Gastrocnemius medialis (tissue), 4 donors: ENCODE results near the gene SLC12A2. TPM values are rescaled to one million over a fixed set of nuclear protein-coding genes. Genes with fewer than 3 reads are reported as not detected.

Experiments used
- ATAC-seq, 2 donors: fragments of 150-250 bp; one replicate each; pipeline ENCODE4 v1.9.1; 2016
- DNase-seq, 2 donors: peaks; one replicate each; pipeline ENCODE4 v3.0.0-alpha.2; 2019
- H3K27ac ChIP-seq, 4 donors: fragments of 200-600 bp; sonication (generic); 1 replicate in 1 of 4; 2 replicates in 3 of 4; pipeline ENCODE4 v1.5.1; 2016 to 2018; ENCODE audit warnings: mild to moderate bottlenecking in 2 of 4, moderate library complexity in 1 of 4
- H3K27me3 ChIP-seq, 3 donors: fragments of 200-600 bp; sonication (generic) in 2 of 3; 1 replicate in 1 of 3; 2 replicates in 2 of 3; pipeline versions ENCODE4 v1.5.1 to v1.6.0; 2016 to 2019; ENCODE audit warnings: mild to moderate bottlenecking in 1 of 3, moderate library complexity in 1 of 3
- H3K36me3 ChIP-seq, 2 donors: fragments of 200-600 bp; sonication (generic) in 1 of 2; one replicate each; pipeline ENCODE4 v1.5.1; 2017 to 2018
- H3K4me1 ChIP-seq, 2 donors: fragments of 200-600 bp; sonication (generic) in 1 of 2; one replicate each; pipeline ENCODE4 v1.5.1; 2016 to 2017; ENCODE audit warnings: mild to moderate bottlenecking in 2 of 2
- H3K4me3 ChIP-seq, 4 donors: fragments of 200-600 bp; sonication (generic) in 3 of 4; 1 replicate in 1 of 4; 2 replicates in 3 of 4; pipeline ENCODE4 v1.5.1; 2016 to 2019; ENCODE audit warnings: mild to moderate bottlenecking in 2 of 4
- H3K9me3 ChIP-seq, 3 donors: fragments of 200-600 bp; sonication (generic) in 2 of 3; 1 replicate in 1 of 3; 2 replicates in 2 of 3; pipeline ENCODE4 v1.5.1; 2016 to 2019
- CTCF ChIP-seq, 5 experiments: fragments of 450-650 bp in 3 of 5; fragments of 200-600 bp in 2 of 5; sonication (generic) in 2 of 5; IDR thresholded peaks in 4 of 5; conservative IDR thresholded peaks in 1 of 5; 1 replicate in 4 of 5; 2 replicates in 1 of 5; pipeline ENCODE4 v1.5.1; 2016 to 2019; ENCODE audit warnings: antibody characterized with exemption in 5 of 5, mild to moderate bottlenecking in 3 of 5, moderate library complexity in 3 of 5
- POLR2A ChIP-seq, 2 donors: fragments of 450-650 bp; IDR thresholded peaks; one replicate each; pipeline ENCODE4 v1.6.1; 2017; ENCODE audit warnings: antibody characterized with exemption in 2 of 2, mild to moderate bottlenecking in 2 of 2, moderate library complexity in 2 of 2
- in situ Hi-C, 4 donors: fragments of 200-750 bp; cut with MboI; loops; one replicate each; pipeline versions ENCODE4 v1.15.0 to v1.8.0; 2017; ENCODE audit warnings: low sequenced_read_pairs in 4 of 4
- intact Hi-C: fragments of 100-400 bp; cut with DNase I; formaldehyde crosslinking; loops from one replicate; pipeline ENCODE4 v1.15.1; 2023; ENCODE audit warnings: low total_unique reads
- total RNA-seq, 4 donors: library from RNA; depleted of rRNA; stranded (reverse); fragments of >200 nt; gene quantifications; one replicate each; pipeline versions ENCODE4 v1.1.0 to v1.2.3, GENCODE V29; 2016

The SLC12A2 gene
- total RNA-seq, 4 donors from 2014 or later: 11.6 to 21.0 (median 17.2) TPM

DNA sequence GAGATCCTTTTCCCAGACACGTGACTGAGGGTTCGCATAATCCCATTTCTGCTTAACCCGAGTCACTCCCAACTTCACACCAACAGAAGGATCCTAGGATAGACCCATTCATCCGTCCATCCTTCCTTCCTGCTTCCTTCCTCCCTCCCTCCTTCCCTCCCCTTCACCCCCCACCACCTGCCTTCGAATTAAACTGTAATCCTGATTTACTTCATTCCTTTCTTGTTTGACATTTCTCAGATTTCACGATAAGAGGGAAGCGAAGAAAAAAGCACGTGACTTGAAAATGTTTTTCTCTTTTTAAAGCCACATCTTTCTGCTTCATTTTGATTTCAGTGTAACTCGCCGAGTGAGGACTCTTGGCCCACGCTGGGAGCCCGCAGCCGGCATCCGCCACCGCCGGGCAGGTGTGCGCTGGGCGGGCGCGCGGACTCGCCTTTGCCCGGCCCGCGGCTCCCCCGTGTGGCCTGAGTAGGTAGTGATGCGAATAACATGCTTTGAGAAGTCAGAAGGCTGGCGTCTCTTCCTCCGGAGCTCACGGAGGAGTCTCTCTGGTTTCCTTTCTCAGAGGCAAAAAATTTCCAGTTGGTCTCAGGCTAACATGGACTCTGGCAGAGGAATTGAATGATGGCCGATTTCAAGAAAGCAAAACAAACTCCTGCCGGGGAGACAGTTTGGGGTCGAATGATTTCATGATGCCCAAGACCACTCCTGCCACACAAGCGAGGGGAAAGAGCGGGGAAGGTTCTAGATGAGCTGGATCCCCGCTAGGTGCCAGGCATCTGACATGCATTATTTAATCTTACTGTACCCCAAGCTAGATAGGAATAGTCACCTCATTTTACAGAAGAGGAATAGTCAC, 117.7 kb downstream of the SLC12A2 start:
- Histone ChIP-seq H3K27ac (peak overlapping the region in 2 of 4 donors; percentile 87 to 88), H3K27me3 (no peaks in the 10 kb centered on the region), H3K36me3 (no peaks in the 10 kb centered on the region), H3K4me3 (peak overlapping the region in 3 of 4 donors; percentile 24 to 50 (median 41)), H3K9me3 (no peaks in the 10 kb centered on the region), H3K4me1 (peaks cover 34 to 39% of the 10 kb centered on the region in 2 donors)
- ATAC-seq: peak; percentile 14 to 45
- peak; percentile 53 to 71 for DNase-seq
- intact Hi-C loops (loop anchor here (1.0 to 5.0 kb wide), 4 partner anchors 118 to 637 kb away; partner anchors contain the start of gene SLC12A2), in situ Hi-C loops (loop anchor here (5.0 to 25.0 kb wide), 5 partner anchors 444 to 1561 kb away; no protein-coding TSS in a partner anchor)
- no peak for TF ChIP-seq POLR2A (IDR thresholded peaks at IDR 0.05)
- TF ChIP-seq CTCF (IDR thresholded peaks at IDR 0.05 in 4 of 5, conservative IDR thresholded peaks at IDR 0.05 in 1 of 5): peak; percentile 75 to 93 (median 88)

- Histone ChIP-seq H3K4me3 (no peak overlapping the region), H3K27me3 (no peaks in the 10 kb centered on the region), H3K36me3 (no peaks in the 10 kb centered on the region), H3K27ac (no peak overlapping the region), H3K9me3 (no peaks in the 10 kb centered on the region), H3K4me1 (peaks cover 24 to 29% of the 10 kb centered on the region in 2 donors)
- DNase-seq (no peak), ATAC-seq (no peak)
- in situ Hi-C loops: loop anchor here (5.0 to 25.0 kb wide), 5 partner anchors 445 to 1560 kb away; no protein-coding TSS in a partner anchor
- intact Hi-C loops: loop anchor here (5.0 kb wide), 2 partner anchors 325 to 445 kb away; no protein-coding TSS in a partner anchor
- no peak for TF ChIP-seq POLR2A (IDR thresholded peaks at IDR 0.05)
- no peak for TF ChIP-seq CTCF (IDR thresholded peaks at IDR 0.05 in 4 of 5, conservative IDR thresholded peaks at IDR 0.05 in 1 of 5)
Observed at GRCh38 chr5:128202320-128202719, 118.8 kb downstream of the SLC12A2 start.

- no peak overlapping the region for H3K27ac ChIP-seq
- intact Hi-C loops (no loop called here), in situ Hi-C loops (loop anchor here in 3 of 4 donors (25.0 kb wide), 2 partner anchors 629 to 1554 kb away; no protein-coding TSS in a partner anchor)
- TF ChIP-seq CTCF (IDR thresholded peaks at IDR 0.05 in 4 of 5, conservative IDR thresholded peaks at IDR 0.05 in 1 of 5): no peak
- TF ChIP-seq POLR2A (IDR thresholded peaks at IDR 0.05): no peak
- H3K27me3 ChIP-seq: no peaks in the 10 kb centered on the region
- ATAC-seq: no peak
- H3K9me3 ChIP-seq: no peaks in the 10 kb centered on the region
- H3K36me3 ChIP-seq: no peaks in the 10 kb centered on the region
- no peak for DNase-seq
- H3K4me1 ChIP-seq: no peaks in the 10 kb centered on the region
- no peak overlapping the region for H3K4me3 ChIP-seq
Observed at GRCh38 chr5:128208436-128208835, 124.9 kb downstream of the SLC12A2 start.

DNA sequence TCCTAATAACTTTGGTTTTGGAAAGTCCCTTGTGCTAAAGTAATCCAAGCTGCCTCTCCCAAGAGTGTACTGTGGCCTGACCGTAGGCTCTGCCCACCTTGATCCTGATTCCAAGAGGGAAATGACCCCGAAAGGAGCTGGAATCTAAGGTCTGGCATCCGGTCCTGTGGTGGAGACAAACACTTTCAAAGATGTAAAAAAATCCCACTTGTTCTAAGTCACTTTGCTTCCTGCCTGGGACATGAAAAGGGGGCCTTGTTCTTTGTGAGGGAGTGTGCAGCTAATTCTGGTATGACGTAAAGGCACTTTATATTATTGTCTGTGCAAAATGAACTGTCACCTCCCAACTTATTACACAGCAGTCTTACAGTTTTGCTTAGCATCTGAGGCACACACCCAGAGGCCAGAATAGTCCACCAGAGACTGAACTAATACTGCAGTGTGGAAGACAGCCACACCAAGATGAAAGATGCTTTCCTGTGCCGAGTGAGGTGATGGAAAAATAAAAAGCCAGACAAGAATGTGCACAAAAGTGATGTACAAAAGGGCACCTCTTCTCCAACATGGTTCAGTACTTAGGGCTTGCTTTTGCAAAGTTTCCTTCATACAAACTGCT, 128.7 kb downstream of the SLC12A2 start:
- Histone ChIP-seq H3K27ac (no peak overlapping the region), H3K9me3 (no peaks in the 10 kb centered on the region), H3K27me3 (no peaks in the 10 kb centered on the region), H3K36me3 (no peaks in the 10 kb centered on the region), H3K4me1 (no peaks in the 10 kb centered on the region), H3K4me3 (no peak overlapping the region)
- intact Hi-C loops (loop anchor here (5.0 kb wide), 1 partner anchor 630 kb away; no protein-coding TSS in a partner anchor), in situ Hi-C loops (loop anchor here (5.0 to 25.0 kb wide), 5 partner anchors 280 to 1550 kb away; no protein-coding TSS in a partner anchor)
- TF ChIP-seq CTCF (IDR thresholded peaks at IDR 0.05 in 4 of 5, conservative IDR thresholded peaks at IDR 0.05 in 1 of 5) (no peak), POLR2A (IDR thresholded peaks at IDR 0.05) (no peak)
- DNase-seq (no peak), ATAC-seq (no peak)
